Measurements from ENCODE around the gene PPARA. TPM values are rescaled to one million over a fixed set of nuclear protein-coding genes. Genes with fewer than 3 reads are reported as not detected.

The PPARA gene
- total and polyA plus RNA-seq, 12 donors, result 5.1 to 208 (median 37.4) TPM

GRCh38 chr22:46278656-46279645 is 128.6 kb downstream of the PPARA start:
- intact Hi-C loops (cut with DNase I), result no loop called here

GRCh38 chr22:46280063-46280817 is 129.9 kb downstream of the PPARA start:
- Histone ChIP-seq H3K27ac (peak overlapping the region in 1 of 5 donors; percentile 32), H3K36me3 (replicated peaks in 1 of 2) (peaks cover 0 to 95% of the 10 kb centered on the region in 2 donors), H3K27me3 (no peaks in the 10 kb centered on the region), H3K9me3 (replicated peaks in 1 of 3) (no peaks in the 10 kb centered on the region), H3K4me1 (replicated peaks in 1 of 2) (no peaks in the 10 kb centered on the region), H3K4me3 (no peak overlapping the region)
- intact Hi-C loops (cut with DNase I), result no loop called here
- DNase-seq, result peak in 1 of 7 donors; percentile 11
- TF ChIP-seq POLR2A (IDR thresholded peaks at IDR 0.05) (no peak), CTCF (IDR thresholded peaks at IDR 0.05) (no peak)
- 93 to 98% (median 97%) methylated on average over 5 to 12 of the region's 12 CpGs for whole genome bisulfite sequencing, 4 donors

More at GRCh38 chr22:46278656-46279645, 128.6 kb downstream of the PPARA start:
- DNase-seq, result peak in 1 of 7 donors; percentile 6
- H3K27ac ChIP-seq, result no peak overlapping the region
- no peak overlapping the region for H3K4me3 ChIP-seq
- WGBS, 4 donors, result 85 to 96% (median 93%) methylated on average over 11 to 22 of the region's 22 CpGs
- TF ChIP-seq POLR2A (IDR thresholded peaks at IDR 0.05) (no peak), CTCF (IDR thresholded peaks at IDR 0.05) (no peak)
- H3K4me1 ChIP-seq (replicated peaks in 1 of 2), result no peaks in the 10 kb centered on the region
- H3K27me3 ChIP-seq, result no peaks in the 10 kb centered on the region
- peaks cover 0 to 93% of the 10 kb centered on the region in 2 donors for H3K36me3 ChIP-seq (replicated peaks in 1 of 2)
- H3K9me3 ChIP-seq (replicated peaks in 1 of 3), result no peaks in the 10 kb centered on the region

GRCh38 chr22:46280999-46281623 is 130.8 kb downstream of the PPARA start:
- 84 to 87% (median 86%) methylated on average over 9 to 19 of the region's 19 CpGs for WGBS, 4 donors

More at GRCh38 chr22:46280999-46281623, 130.8 kb downstream of the PPARA start:
- Histone ChIP-seq H3K27ac (no peak overlapping the region), H3K4me3 (no peak overlapping the region), H3K36me3 (replicated peaks in 1 of 2) (peaks cover 0 to 95% of the 10 kb centered on the region in 2 donors), H3K4me1 (replicated peaks in 1 of 2) (no peaks in the 10 kb centered on the region), H3K27me3 (no peaks in the 10 kb centered on the region), H3K9me3 (replicated peaks in 1 of 3) (no peaks in the 10 kb centered on the region)
- no peak for TF ChIP-seq CTCF (IDR thresholded peaks at IDR 0.05)
- no peak for TF ChIP-seq POLR2A (IDR thresholded peaks at IDR 0.05)
- peak in 2 of 7 donors; percentile 46 to 50 for DNase-seq
- intact Hi-C loops (cut with DNase I), result no loop called here
